Pancreas (tissue), 10 donors: ENCODE data around the gene RPP30. TPM values are rescaled to one million over a fixed set of nuclear protein-coding genes. Genes with fewer than 3 reads are reported as not detected.
"Not testable (repeated sequence)": the region's sequence is repeated elsewhere in the genome, so short reads cannot be mapped to it uniquely, and the experiment has no call there.

Experiments
- ATAC-seq, 4 donors: fragments of 200-7000 bp; cut with Tn5 transposase; one replicate each; pipeline versions ENCODE4 v1.8.0 to v1.9.1; 2020; ENCODE audit warnings: mild to moderate bottlenecking in 4 of 4, moderate library complexity in 4 of 4
- DNase-seq, 6 donors: peaks; one replicate each; pipeline ENCODE4 v3.0.0-alpha.2; 2020
- FAIRE-seq: peaks from 2 replicates; lab custom pipeline; 2012; peaks lifted over from hg19 to GRCh38; lab: Jason Lieb, UNC
- H3K27ac ChIP-seq, 4 donors: fragments of 200-600 bp; sonication (generic); 1 replicate in 3 of 4; 2 replicates in 1 of 4; pipeline versions ENCODE4 v1.5.0 to v1.8.0; 2020
- H3K27me3 ChIP-seq, 4 donors: fragments of 200-600 bp; one replicate each; pipeline ENCODE4 v1.8.0; 2021
- H3K36me3 ChIP-seq, 3 donors: fragments of 200-600 bp; sonication (generic) in 1 of 3; one replicate each; pipeline versions ENCODE4 v1.5.0 to v1.8.0; 2020 to 2021
- H3K4me1 ChIP-seq, 3 donors: fragments of 200-600 bp; one replicate each; pipeline ENCODE4 v1.8.0; 2021
- H3K4me3 ChIP-seq, 4 donors: fragments of 200-600 bp; sonication (generic) in 2 of 4; one replicate each; pipeline versions ENCODE4 v1.5.0 to v1.8.0; 2020 to 2021
- H3K9me3 ChIP-seq, 4 donors: fragments of 200-600 bp; one replicate each; pipeline ENCODE4 v1.8.0; 2021
- WGBS, 2 donors: extraction: QIAGEN DNeasy Blood & Tissue Kit; methylation state at CpG; one replicate each; pipeline ENCODE4 v1.1.7; 2013; 5-methylcytosine and 5-hydroxymethylcytosine counted together
- intact Hi-C, 3 donors: fragments of 100-400 bp; cut with DNase I; formaldehyde crosslinking; loops; one replicate each; pipeline versions ENCODE4 v1.11.1 to v1.14.2; 2022
- polyA plus RNA-seq, 2 donors: library from polyadenylated mRNA; stranded (reverse); fragments of 200-250 nt; gene quantifications; one replicate each; pipeline ENCODE4 v1.2.3, GENCODE V29; 2013
- total RNA-seq, 6 donors: library from RNA; stranded (reverse); fragmentation: NEBNext Ultra II Directional in 4 of 6; extraction: Animal tissue kit (Norgen Biotek cat#: 25700) in 4 of 6; gene quantifications; one replicate each; pipeline versions ENCODE4 v1.2.1 to v1.2.4, GENCODE V29; 2021 to 2023
- TF ChIP-seq, protein P1 (sequence below), 4 donors: fragments of 200-600 bp; sonication (generic) in 3 of 4; IDR thresholded peaks; one replicate each; pipeline versions ENCODE4 v1.5.0 to v1.8.0; 2021; ENCODE audit warnings: antibody characterized with exemption in 4 of 4
- donor health status: healthy with polysubstance abuse.
- donor health status: DM: no; HTN: no; CAD: no; lungs with moderate emphysema.
- donor health status: DM: no; HTN: no; CAD: no.
- donor health status: control.
- donor health status: control.
- donor health status: Bipolar disorder and iron deficiency.
- donor health status: DM: yes; HTN: yes; CAD: no.
- donor health status: DM: no; HTN: no; CAD: no.
- donor health status: DM: no; HTN: no; CAD: no.
- donor health status: DM: yes; HTN: yes; CAD: no.

RPP30 gene
- total and polyA plus RNA-seq, 8 donors, result 5.8 to 23.1 (median 10.2) TPM

DNA sequence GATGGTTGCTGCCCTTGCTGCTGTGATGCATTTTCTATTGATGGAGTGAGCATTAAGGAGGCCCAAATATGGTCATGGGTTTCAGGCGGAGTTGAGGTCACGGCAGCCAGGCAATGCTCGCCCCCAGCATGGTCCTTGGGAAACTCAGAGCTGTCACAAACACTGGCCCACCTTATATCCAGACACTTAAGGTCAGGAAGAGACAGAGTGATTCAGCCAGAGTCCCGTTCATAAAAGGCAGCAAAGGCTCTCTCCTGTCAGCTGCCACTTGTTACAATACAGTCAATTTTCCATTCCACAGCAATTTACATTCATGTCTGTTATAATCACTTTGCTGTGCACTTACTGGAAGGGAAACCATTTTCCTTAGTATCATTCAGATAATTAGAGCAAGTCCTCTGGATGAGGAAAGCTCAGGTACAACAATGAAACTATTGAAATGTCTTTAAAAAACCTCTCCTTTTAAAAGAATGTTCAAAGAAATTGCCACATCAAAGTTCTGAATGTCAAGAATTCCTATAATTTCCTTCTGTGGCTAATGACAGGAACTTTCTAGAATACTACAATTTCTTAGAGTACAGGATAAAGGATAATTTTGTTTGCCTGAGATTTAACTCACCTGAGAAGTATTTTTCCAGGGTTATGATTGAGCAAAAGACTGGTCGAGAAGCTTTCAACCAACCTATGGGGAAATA is 64.0 kb downstream of the RPP30 start:
- no peak for FAIRE-seq
- Histone ChIP-seq H3K4me3 (no peak overlapping the region), H3K9me3 (no peaks in the 10 kb centered on the region), H3K4me1 (no peaks in the 10 kb centered on the region), H3K27ac (no peak overlapping the region), H3K27me3 (no peaks in the 10 kb centered on the region), H3K36me3 (no peaks in the 10 kb centered on the region)
- TF ChIP-seq, protein P1, sequence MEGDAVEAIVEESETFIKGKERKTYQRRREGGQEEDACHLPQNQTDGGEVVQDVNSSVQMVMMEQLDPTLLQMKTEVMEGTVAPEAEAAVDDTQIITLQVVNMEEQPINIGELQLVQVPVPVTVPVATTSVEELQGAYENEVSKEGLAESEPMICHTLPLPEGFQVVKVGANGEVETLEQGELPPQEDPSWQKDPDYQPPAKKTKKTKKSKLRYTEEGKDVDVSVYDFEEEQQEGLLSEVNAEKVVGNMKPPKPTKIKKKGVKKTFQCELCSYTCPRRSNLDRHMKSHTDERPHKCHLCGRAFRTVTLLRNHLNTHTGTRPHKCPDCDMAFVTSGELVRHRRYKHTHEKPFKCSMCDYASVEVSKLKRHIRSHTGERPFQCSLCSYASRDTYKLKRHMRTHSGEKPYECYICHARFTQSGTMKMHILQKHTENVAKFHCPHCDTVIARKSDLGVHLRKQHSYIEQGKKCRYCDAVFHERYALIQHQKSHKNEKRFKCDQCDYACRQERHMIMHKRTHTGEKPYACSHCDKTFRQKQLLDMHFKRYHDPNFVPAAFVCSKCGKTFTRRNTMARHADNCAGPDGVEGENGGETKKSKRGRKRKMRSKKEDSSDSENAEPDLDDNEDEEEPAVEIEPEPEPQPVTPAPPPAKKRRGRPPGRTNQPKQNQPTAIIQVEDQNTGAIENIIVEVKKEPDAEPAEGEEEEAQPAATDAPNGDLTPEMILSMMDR (IDR thresholded peaks at IDR 0.05), result no peak
- no peak for ATAC-seq
- no peak for DNase-seq
- 71 to 80% methylated on average over 5 of the region's 5 CpGs for WGBS, 2 donors
- intact Hi-C loops, result no loop called here

DNA sequence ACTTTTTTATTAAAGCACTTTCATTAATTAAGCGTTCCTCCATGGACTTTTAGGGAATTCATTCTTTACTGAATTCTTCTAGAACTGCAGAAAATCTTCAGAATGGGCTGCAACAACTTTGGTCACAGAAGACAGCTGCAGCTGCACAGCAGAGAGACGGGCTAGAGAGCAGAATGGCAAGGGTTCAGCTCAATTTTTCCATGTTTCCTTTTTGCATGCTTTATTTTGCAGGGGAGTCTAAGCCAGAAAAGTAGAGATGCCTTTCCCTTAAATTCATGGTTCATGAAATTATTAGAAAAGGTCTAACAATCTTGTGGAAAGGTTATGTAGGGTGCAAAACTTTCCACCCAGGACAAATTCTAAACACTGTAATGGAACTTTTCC is 64.5 kb downstream of the RPP30 start:
- H3K9me3 ChIP-seq, result no peaks in the 10 kb centered on the region
- intact Hi-C loops, result no loop called here
- TF ChIP-seq, protein P1 (IDR thresholded peaks at IDR 0.05), result no peak
- no peaks in the 10 kb centered on the region for H3K4me1 ChIP-seq
- ATAC-seq (no peak), DNase-seq (no peak), FAIRE-seq (no peak)
- no peak overlapping the region for H3K4me3 ChIP-seq
- H3K27ac ChIP-seq, result no peak overlapping the region
- WGBS, 2 donors, result 58 to 68% methylated on average over 2 of the region's 2 CpGs
- H3K27me3 ChIP-seq, result no peaks in the 10 kb centered on the region
- no peaks in the 10 kb centered on the region for H3K36me3 ChIP-seq

DNA sequence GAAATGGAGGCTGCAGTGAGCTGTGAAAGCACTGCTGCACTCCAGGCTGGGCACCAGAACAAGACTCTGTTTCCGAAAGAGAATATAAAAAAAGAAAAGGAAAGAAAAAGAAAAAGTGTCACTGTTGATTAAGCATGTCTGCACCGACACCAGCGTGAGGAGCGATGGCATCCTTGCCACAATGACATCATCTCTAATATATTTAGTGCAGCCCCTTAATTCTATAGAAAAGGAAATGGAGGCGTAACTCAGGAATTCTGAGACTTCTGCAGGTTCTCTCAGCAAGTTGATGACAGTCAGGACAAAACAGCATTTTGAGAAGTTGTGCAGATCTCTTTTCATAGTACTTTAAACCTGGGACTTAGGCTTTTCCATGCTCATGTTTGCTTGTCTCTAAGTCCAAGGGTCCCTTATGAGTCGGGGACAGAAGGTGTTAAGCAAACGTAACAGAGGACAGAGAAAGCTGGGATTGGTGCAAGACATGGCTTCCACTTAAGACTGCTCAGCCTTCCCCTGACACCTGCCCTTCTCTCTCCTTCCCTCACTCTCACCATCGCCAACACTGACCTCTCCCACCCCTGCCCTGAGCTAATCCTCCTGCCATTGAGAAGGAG is 66.0 kb downstream of the RPP30 start:
- no peaks in the 10 kb centered on the region for H3K36me3 ChIP-seq
- H3K27me3 ChIP-seq, result no peaks in the 10 kb centered on the region
- DNase-seq (no peak), ATAC-seq (no peak), FAIRE-seq (no peak)
- intact Hi-C loops, result no loop called here
- H3K9me3 ChIP-seq, result no peaks in the 10 kb centered on the region
- no peak overlapping the region for H3K4me3 ChIP-seq
- H3K4me1 ChIP-seq, result no peaks in the 10 kb centered on the region
- TF ChIP-seq, protein P1 (IDR thresholded peaks at IDR 0.05), result no peak
- WGBS, 2 donors, result 78 to 86% methylated on average over 8 of the region's 8 CpGs
- no peak overlapping the region for H3K27ac ChIP-seq

DNA sequence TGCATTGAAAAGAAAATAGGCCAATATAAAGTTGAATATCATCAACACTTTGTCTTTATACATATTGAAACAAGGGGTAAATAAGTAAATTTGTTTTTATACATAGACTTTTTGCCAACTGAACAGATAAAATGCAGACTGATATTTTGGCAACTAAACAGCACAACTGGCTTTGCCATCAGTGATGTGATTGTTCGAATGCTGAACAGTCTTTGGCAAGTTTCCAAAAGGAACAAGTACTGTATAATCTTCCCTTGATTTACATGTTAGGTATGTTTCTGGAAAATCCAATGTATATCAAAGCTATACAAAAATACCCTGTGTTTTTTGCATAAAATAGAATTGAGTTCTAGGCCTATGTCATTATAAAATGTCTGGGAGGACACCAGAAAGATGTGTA is 67.3 kb downstream of the RPP30 start:
- Histone ChIP-seq H3K4me1 (no peaks in the 10 kb centered on the region), H3K9me3 (no peaks in the 10 kb centered on the region), H3K4me3 (no peak overlapping the region), H3K27ac (no peak overlapping the region), H3K27me3 (no peaks in the 10 kb centered on the region), H3K36me3 (no peaks in the 10 kb centered on the region)
- intact Hi-C loops, result no loop called here
- ATAC-seq, result no peak
- TF ChIP-seq, protein P1 (IDR thresholded peaks at IDR 0.05), result no peak
- DNase-seq, result no peak
- WGBS, 2 donors, result 56 to 59% methylated on average over 1 of the region's 1 CpG
- no peak for FAIRE-seq

DNA sequence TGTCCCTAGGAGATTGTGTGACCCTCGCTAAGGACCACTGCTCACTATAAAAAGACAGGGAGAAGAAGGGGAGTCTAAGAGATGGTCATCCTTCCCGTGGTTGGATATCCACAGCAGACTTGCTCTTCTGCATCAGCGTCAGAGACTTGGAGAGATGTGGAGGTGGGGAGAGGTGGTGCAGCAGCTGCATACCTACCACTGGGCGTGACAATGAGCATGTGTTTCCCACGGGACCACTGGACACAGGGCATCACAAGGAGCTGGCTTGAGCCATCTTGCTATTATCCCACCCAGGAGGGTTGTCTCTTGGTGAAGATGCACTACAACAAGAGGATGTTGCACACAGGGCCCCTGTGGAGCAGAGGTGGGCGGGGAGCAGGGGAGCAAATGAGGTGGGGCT is 67.9 kb downstream of the RPP30 start:
- Histone ChIP-seq H3K27me3 (no peaks in the 10 kb centered on the region), H3K36me3 (no peaks in the 10 kb centered on the region), H3K4me1 (no peaks in the 10 kb centered on the region), H3K4me3 (no peak overlapping the region), H3K9me3 (no peaks in the 10 kb centered on the region), H3K27ac (no peak overlapping the region)
- intact Hi-C loops, result no loop called here
- 83 to 84% methylated on average over 6 of the region's 6 CpGs for WGBS, 2 donors
- DNase-seq, result no peak
- no peak for ATAC-seq
- TF ChIP-seq, protein P1 (IDR thresholded peaks at IDR 0.05), result no peak
- FAIRE-seq, result no peak

DNA sequence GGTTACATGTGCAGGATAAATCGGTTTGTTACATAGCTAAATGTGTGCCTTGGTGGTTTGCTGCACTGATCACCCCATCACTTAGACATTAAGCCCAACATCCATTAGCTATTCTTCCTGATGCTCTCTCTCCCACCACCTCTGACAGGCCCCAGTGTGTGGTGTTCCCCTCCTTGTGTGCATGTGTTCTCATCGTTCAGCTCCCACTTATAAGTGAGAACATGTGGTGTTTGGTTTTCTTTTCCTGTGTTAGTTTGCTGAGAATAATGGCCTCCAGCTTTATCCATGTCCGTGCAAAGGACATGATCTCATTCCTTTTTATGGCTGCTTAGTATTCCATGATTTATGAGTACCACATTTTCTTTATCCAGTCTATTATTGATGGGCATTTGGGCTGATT is 71.2 kb downstream of the RPP30 start:
- H3K9me3 ChIP-seq, DNase-seq, H3K4me1 ChIP-seq, H3K36me3 ChIP-seq, ATAC-seq, H3K4me3 ChIP-seq, FAIRE-seq, H3K27ac ChIP-seq, H3K27me3 ChIP-seq, intact Hi-C loops: not testable (repeated sequence)
- 61 to 72% methylated on average over 3 of the region's 3 CpGs for WGBS, 2 donors
